GM21526 (cell line): ENCODE results near the gene CSNK1A1L.

Source experiments
- ATAC-seq: cut with Tn5 transposase; IDR thresholded peaks from one replicate; pipeline ENCODE4 v1.9.1; 2021; ENCODE audit warnings: moderate library complexity; ENCODE audit not compliant: unreplicated experiment, low FRiP score

CSNK1A1L gene

GRCh38 chr13:37107868-37108267 lies 2.4 kb upstream of the CSNK1A1L start:
- ATAC-seq, result no peak

- no peak for ATAC-seq
Measured at GRCh38 chr13:37107456-37107855, 2.0 kb upstream of the CSNK1A1L start.

GRCh38 chr13:37106642-37107041 lies 1.2 kb upstream of the CSNK1A1L start:
- ATAC-seq, result no peak

GRCh38 chr13:37102896-37103295 lies 2.6 kb downstream of the CSNK1A1L start:
- ATAC-seq, result no peak

GRCh38 chr13:37101201-37101600 lies 4.3 kb downstream of the CSNK1A1L start:
- ATAC-seq, result no peak

GRCh38 chr13:37100731-37101130 lies 4.7 kb downstream of the CSNK1A1L start:
- ATAC-seq, result no peak

- ATAC-seq, result no peak
Measured at GRCh38 chr13:37097076-37097475, 8.4 kb downstream of the CSNK1A1L start.

GRCh38 chr13:37094840-37095239 lies 10.6 kb downstream of the CSNK1A1L start:
- ATAC-seq, result no peak

- no peak for ATAC-seq
Measured at GRCh38 chr13:37094099-37094498, 11.4 kb downstream of the CSNK1A1L start.

GRCh38 chr13:37091835-37092234 lies 13.6 kb downstream of the CSNK1A1L start:
- ATAC-seq, result no peak

- ATAC-seq, result no peak
Measured at GRCh38 chr13:37090912-37091311, 14.6 kb downstream of the CSNK1A1L start.

GRCh38 chr13:37089495-37089894 lies 16.0 kb downstream of the CSNK1A1L start:
- ATAC-seq, result no peak

- ATAC-seq, result no peak
Measured at GRCh38 chr13:37087486-37087885, 18.0 kb downstream of the CSNK1A1L start.

GRCh38 chr13:37085606-37086005 lies 19.9 kb downstream of the CSNK1A1L start:
- ATAC-seq, result no peak

GRCh38 chr13:37076818-37077217 lies 28.6 kb downstream of the CSNK1A1L start:
- ATAC-seq, result no peak

GRCh38 chr13:37075164-37075563 lies 30.3 kb downstream of the CSNK1A1L start:
- ATAC-seq, result no peak

GRCh38 chr13:37074703-37075102 lies 30.8 kb downstream of the CSNK1A1L start:
- no peak for ATAC-seq

GRCh38 chr13:37072024-37072423 lies 33.4 kb downstream of the CSNK1A1L start:
- no peak for ATAC-seq

- ATAC-seq, result no peak
Measured at GRCh38 chr13:37070956-37071355, 34.5 kb downstream of the CSNK1A1L start.

GRCh38 chr13:37070145-37070695 lies 35.2 kb downstream of the CSNK1A1L start:
- no peak for ATAC-seq

- ATAC-seq, result no peak
Measured at GRCh38 chr13:37069597-37070103, 35.8 kb downstream of the CSNK1A1L start.

GRCh38 chr13:37068962-37069361 lies 36.5 kb downstream of the CSNK1A1L start:
- ATAC-seq, result no peak

GRCh38 chr13:37067874-37068273 lies 37.6 kb downstream of the CSNK1A1L start:
- no peak for ATAC-seq
